Dedifferentiated amniotic fluid mesenchymal stem cell (primary cell): Measurements from ENCODE around the gene BPI.
"Not testable (repeated sequence)": the region's sequence is repeated elsewhere in the genome, so short reads cannot be mapped to it uniquely, and the experiment has no call there.

Experiments used
- DNase-seq: peaks from one replicate; pipeline ENCODE4 v3.0.0-alpha.2; 2016; ENCODE audit errors: extremely low spot score

BPI gene

DNA sequence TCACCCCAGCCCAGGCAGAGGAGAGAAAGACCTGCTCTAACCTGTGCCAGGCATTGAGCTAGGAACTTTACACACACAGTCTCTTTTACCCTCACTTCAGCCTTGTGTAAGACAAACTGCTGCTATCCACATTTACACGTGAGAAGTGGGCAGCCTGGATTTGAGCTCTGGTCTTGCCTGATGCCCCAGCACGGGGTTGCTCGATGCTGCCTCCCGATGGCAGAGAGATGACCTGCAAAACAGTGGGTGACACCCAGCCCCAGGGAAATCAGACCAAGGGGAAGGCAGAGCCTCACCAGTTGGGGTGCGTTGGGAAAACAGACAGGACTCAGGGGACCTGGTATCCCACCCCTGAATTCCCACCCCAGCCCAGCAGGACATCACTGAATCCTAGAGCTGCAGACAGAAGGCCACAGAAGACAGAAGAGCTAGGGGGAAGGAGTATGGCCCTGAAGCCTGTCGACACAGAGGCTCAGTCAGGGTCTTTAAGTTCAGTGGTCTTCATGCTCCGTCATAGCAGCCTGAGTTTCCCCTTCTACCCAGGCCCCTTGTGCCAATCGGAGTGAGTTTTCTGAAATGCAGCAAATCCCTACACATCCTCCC lies 990 bp downstream of the BPI start:
- DNase-seq: no peak

DNA sequence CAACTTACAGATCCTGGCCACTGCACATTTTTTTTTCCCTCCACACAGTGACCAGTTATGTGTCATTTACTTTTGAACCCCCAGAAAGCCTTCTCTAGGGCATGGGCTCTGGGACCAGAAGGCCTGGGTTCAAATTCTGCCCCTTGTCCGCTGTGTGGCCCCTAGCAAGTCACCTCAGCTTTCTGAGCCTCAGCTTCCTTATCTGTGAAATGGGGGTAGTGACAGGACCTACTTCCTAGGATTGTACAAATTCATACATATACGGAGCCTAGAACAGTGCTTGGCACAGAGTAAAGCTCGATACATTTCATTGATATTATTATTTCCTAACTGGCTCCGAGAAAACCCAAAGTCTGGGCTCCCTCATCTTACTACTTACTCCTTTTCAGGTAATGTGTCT lies 1.6 kb downstream of the BPI start:
- DNase-seq: no peak

DNA sequence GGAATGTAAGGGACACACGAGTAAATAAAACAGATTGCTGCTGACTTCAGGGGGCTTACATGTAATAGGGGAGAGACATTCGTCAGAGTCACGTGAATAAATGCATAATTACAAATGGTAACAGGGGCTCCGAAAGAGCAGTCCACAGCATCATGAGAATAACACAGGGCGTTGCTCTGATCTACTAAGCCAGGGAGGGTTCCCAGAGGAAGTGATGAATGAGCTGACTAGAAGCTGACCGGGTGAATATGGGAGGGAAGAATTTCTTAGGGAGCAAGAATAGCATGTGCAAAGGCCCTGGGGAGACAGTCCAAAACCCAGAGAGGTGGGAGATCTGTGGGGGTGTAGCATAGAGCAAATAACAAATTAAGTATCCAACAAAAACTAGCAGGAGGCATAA lies 2.4 kb downstream of the BPI start:
- DNase-seq: no peak

DNA sequence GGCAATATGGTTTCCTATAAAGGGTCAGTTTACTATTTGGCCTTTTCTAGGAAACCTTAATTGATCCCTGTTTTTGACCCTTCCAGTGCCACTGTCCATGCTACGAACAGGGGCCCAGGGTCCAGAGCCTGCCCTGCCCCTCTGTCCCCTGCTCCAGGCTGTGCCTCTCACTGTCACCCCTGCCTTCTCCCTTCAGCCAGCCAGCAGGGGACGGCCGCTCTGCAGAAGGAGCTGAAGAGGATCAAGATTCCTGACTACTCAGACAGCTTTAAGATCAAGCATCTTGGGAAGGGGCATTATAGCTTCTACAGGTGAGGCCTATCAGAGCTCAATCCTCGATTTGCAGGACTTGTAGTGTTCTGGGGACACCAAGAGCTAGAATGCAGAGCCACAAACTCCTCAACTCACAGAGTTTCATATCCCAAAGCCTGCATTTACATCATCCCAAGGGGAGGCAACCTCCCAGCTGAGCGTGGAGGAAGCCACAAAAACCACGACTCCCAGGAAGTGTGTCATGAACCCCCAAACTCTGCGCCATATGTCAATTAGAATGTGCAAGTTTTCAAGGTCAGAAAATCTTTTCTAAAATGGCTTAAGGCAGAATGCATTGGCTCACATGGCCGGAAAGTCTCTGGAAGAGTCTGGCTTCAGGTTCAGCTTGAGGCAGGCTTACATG lies 3.6 kb downstream of the BPI start:
- no peak for DNase-seq

DNA sequence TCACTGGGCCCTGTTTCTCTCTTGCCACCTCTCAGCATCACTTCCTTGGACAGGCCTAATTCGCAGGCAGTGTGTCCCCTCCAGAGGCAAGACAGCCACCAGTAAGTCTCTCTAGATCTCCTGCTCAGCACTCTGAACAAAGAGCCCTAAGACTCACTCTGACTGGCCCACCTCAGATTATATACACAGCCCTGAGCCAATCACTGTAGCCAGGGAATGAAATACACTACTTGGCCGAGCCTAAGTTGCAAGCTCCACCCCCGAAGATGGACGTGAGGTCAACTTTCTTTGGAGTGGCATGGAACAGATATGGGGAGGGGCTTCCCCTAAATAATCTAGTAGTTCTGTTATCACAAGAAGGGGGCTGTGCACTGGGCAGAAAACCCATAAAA lies 4.1 kb downstream of the BPI start:
- no peak for DNase-seq

DNA sequence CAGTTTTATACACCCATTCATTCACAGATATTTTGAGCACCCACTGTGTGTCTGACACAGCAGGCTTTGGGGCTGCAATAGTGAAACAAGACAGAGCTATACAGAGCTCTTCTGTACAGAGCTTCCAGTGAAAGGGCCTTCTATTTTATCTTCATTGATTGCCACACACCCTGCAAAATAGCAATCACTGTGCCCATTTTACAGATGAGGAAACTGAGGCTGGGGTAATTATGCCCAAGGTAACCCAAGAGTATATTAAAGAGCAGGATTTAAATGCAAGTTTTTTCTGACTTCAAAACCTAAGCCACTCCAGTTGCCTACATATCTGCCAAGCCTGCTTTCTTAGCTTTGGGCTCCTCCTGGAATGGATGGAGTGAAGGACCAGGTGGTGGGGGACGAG lies 4.5 kb downstream of the BPI start:
- no peak for DNase-seq

DNA sequence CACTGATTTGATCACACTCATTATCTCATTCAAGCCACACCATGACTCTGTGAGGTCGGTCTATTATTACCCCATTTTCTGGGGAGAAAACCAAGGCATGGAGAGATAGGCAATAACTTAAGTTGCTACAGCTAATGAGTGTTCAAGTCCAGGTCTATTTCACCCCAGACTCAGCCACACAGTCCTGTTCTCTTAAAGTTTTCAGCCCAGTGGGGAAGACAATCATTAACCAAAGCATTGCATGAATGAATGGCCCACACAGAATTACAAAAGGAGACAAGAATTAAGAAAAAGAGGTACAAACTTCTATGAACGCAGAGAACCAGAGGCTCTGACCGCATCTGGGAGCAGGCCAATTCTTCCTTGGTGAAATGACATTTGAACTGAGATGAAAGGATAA lies 7.1 kb downstream of the BPI start:
- DNase-seq: no peak

DNA sequence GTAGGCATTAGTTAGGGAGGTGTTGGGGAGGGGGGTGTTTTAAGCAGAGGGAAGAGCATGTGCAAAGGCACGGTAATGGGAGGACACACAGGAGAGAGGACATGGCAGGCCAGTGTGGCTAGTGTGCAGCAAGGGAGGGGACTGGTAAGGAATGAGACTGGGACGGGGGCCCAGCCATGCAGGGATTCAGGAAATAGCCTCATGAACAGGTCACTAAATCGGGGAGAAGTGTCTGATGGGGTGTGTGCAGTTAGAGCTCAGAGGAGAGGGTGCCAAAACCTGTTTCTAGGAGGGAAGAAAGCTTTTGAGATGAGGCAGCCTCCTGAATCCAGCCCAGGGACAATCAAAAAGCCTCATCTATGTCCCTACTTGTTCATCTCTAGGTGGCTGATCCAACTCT lies 7.5 kb downstream of the BPI start:
- no peak for DNase-seq

DNA sequence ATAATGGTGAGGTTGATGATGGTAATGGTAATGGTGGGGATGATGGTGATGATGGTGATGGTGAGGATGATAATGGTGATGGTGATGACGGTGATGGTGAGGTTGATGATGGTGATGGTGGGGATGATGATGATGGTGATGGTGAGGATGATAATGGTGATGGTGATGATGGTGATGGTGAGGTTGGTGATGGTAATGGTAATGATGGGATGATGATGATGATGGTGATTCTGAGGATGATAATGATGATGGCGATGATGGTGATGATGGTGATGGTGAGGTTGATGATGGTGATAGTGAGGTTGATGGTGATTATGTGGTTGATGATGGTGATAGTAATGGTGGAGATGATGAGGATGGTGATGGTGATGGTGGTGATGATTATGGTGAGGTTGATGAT lies 9.7 kb downstream of the BPI start:
- no peak for DNase-seq

DNA sequence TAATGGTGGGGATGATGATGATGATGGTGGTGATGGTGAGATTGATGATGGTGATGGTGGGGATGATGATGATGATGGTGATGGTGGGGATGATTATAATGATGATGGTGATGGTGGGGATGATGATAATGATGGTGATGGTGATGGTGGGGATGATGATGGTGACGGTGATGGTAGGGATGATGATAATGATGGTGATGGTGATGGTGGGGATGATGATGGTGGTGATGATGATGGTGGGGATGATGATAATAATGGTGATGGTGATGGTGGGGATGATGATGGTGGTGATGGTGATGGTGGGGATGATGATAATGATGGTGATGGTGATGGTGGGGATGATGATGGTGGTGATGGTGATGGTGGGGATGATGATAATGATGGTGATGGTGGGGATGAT lies 10.4 kb downstream of the BPI start:
- not testable (repeated sequence) for DNase-seq

DNA sequence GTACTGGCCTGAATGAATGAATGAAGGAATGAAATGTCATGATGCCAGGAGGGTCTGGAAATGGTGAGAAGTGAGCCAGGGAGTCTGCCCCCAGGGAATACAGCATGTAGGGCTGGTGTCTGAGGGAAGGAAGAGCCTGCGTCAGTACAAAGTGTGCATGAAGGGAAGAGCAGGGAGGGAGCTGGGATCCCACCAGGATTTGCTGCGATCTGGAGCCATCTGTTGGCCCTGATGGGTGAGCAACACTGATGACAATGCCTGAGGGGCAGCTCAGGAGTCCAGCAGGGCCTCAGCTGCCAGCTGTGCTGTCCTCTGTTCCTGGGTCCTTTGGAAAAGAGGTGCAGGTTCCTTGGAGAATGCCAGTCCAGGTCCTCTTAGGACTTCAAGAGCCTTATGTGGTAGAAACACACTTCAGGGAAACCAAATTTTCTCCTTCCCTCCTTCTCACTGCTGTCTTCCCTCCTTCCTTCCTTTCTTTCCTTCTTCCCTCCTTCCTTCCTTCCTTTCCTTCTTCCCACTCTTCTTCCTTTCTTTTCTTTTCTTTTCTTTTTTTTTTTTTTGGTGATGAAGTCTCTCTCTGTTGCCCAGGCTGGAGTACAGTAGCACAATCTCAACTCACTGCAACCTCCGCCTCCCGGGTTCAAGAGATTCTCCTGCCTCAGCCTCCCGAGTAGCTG lies 11.5 kb downstream of the BPI start:
- no peak for DNase-seq

DNA sequence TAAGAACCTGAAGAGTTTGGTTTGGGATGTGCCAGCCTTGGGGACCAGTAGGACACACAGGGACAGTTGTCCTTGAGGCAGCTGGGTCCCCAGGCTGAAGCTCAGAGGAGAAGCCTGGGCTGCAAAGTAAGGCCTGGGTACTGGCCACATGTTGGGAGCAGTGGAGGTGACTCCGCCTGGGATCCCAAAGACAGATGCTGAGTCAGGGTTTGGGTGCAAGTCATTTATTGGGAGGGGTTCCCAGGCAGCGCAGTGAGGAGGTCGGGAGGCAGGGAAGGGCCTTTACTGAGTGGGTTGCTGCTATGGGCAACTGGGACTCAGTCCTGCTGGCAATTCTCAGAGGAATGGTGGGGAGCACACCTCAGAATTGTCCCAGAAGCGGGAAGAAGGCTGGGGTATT lies 12.4 kb downstream of the BPI start:
- no peak for DNase-seq

DNA sequence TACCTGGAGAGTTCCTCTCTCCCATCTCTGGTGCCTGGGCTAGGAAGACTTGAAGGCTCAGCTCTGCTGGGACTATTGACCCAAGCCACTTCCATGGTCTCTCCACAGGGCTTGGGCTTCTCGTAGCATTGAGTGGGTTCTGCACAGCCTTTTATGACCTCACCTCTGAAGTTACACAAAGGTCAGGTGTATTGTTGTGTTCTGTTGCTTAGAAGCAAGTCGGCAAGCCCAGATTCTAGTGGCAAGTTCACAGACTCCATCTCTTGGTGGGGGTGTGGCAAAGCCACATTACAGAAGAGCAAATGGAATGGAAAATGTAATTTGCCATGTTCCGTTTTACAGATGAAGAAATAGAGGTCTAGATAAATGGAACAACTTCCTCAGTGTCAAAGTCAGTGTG lies 13.5 kb downstream of the BPI start:
- no peak for DNase-seq

DNA sequence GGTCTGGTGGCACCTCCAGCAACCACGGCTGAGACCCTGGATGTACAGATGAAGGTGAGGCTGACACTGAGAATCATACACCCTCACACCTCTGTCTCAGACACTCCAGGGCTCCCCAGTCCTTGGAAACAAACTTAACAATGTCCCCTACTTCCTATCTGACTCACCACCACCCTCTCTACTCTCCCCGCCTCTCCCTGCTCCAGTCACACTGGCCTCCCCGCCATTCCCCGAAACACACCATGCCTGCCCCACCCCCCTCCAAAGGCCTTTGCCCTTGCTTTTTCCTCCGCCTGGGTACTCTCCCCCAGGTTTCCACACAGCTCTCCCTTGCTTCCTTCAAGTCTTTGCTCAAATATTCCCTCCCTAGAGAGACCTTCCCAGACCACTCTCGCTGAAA lies 16.3 kb downstream of the BPI start:
- no peak for DNase-seq

DNA sequence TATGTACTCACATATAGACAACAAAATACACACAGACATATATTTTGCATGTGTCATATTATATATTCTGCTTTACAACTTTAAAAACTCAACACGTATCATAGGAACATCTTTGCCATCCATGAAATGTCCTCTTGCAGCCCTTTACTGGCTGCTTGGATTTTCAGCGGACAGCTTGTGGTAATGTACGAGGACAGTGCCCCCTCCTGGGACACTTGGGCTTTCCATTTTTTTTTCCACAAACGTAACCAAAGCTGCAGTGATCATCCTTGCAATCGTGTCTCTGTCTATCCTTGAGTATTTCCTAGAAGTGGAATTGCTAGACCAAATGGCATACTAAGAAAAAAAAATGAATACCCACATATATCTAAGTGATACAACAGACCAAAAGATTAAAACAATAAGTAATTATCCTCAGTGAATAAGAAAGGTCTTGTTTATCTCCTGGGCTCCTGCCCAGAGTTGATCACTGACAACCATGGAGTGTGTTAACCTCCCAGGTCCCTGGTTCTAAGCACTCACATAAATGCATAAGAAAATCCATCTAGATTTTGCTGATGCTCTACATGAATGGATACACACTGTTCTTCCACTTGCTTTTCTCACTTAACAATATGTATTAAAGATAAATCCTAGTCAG lies 18.1 kb downstream of the BPI start:
- peak; percentile 76 for DNase-seq

DNA sequence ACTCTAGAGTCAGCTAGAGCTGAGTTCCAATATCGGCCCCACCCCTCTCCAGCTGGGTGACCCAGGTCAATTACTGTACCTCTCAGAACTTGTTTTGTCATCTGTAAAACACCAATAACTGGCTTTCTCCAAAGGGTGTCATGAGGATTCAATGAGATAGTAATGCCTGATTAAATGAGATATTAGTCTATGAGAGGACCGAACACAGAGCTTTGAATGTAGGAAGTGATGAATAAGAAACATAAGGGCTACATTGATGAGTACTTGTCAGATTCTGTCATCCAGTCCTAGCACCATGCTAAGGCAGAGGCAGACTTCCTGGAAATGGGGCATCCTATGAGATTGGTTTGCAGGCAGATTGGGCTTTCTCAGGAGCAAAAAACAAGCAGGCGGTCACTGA lies 20.2 kb downstream of the BPI start:
- DNase-seq: no peak

DNA sequence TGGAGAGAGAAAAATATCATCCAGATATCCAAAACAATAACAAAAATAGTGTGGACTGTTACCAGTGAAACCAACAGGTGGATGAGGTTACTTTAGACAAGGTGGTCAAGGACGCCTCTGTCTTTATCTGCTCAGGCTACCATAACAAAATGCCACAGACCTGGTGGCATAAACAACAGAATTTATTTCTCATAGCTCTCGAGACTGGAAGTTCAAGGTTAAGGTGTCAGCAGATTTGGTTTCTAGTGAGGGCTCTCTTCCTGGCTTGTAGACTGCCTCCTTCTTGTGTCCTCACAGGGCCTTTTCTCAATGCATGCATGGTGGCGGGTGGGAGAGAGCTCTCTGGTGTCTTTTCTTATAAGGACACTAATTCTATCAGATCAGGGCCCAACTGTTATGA lies 21.2 kb downstream of the BPI start:
- no peak for DNase-seq

DNA sequence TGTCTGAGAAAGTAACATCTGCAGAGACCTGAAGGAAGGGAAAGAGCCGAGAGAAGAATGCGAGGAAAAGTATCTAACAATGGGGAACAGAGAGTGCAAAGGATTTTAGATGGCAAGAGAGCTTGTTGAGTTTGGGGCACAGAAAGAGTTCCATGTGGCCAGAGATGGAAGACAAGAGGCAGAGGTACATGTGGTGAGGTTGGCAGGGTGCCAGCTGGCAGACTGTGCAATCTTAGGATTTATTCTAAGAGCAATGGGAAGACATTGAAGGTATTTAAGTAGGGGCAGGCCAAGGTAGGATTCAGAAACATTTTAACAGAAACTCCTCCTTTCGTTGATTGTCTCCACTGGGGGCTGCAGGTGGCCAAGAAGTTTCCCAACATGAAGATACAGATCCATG lies 21.9 kb downstream of the BPI start:
- no peak for DNase-seq

DNA sequence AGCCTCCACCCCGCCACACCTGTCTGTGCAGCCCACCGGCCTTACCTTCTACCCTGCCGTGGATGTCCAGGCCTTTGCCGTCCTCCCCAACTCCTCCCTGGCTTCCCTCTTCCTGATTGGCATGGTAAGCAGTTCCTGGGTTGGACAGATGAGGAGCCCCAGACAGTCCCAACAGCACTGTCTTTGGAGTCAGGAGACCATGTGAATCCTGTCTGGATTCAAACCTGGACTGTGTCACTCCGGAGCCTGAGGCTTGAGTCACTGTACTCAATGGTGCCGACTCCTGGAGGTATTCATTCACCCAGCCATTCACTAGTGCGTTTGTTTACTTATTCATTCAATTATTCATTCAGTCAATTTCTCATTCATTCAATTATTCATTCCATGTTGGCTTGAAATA lies 22.4 kb downstream of the BPI start:
- no peak for DNase-seq

DNA sequence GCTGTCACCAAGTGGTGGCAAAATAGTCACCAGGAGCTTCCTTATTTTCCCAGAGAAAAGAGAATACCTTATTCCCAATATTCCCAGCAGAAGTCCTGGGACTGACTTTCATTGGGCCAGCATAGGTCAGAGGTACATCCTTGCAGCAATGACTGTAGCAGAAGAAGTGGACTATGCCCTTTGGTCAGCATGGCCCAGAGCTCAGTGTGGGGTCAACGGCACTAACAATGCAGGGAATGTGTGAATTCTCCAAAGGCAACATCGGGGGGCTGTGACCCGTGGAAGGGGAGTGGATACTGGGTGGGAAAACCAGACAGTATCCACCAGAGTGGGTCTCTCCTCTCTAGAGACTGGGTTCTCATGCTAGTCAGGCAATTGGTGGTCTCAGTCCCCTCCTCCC lies 26.7 kb downstream of the BPI start:
- DNase-seq: no peak

DNA sequence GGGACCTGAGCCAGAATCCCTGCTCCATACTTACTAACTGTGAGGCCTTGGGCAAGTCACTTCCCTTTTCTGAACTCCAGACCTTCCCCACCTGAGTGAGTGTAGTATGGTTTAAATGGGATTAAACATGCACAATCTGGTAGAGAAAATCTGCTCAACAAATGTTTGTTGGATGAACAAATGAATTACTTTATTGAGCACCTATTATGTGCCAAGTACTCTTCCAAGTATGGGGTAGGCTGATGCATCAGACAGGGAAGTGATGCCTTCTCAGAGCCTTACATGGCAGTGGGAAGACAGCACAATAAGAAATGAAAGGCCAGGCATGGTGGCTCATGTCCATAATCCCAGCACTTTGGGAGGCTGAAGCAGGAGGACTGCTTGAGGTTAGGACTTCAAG lies 27.3 kb downstream of the BPI start:
- no peak for DNase-seq

DNA sequence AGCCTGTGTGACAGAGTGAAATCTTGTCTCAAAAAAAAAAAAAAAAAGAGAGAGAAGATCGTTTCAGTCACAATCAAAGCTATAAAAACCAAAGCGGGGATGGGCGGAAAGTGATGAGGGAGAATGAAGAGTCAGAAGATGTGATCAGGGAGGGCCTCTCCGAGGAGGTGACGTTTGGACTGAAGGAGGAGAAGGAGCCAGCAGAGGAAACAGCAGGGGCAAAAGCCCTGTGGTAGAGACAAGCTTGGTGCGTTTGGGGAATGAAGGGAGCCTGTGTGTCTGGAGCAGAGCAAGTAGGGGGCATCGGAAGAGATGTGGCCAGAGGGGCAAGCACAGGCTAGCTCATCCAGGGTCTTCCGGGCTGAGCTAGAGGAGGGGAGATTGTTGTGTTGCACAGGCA lies 27.9 kb downstream of the BPI start:
- DNase-seq: no peak

DNA sequence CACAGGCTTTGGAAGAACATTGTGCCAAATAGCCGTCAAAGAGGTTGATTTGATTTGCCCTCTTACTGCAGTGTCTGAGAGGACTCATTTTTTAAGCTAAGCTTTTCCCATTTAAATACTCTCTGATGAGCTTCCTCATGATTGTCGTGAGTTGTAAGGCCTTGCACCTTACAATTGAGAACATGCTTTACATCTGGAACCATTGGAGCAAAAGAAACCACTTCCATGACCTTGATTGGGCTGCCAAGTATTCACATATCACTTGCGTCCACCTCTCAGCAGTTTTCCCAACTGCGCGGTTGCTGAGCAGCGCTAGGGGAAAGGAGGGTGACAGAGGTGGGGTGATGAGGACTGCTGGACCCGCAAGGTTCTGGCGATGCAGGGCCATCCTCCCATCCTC lies 30.1 kb downstream of the BPI start:
- no peak for DNase-seq
